GM23338 (cell line): ENCODE results near the gene DNAJB12.

Experiments used
- CREB1 ChIP-seq: fragments of 250-450 bp; sonication (Bioruptor Pico); IDR thresholded peaks from 2 replicates; pipeline ENCODE4 v1.5.0; 2020; ENCODE audit warnings: low read depth, mild to moderate bottlenecking, moderate library complexity
- ETS1 ChIP-seq: IDR thresholded peaks from 2 replicates; pipeline ENCODE4 v1.6.1; 2016; ENCODE audit warnings: antibody characterized with exemption
- EZH2 ChIP-seq: fragments of 200-600 bp; sonication (generic); IDR thresholded peaks from one replicate; pipeline ENCODE4 v1.8.0; 2017; ENCODE audit warnings: antibody characterized with exemption, mild to moderate bottlenecking, low read depth; ENCODE audit not compliant: unreplicated experiment
- EZH2phosphoT487 ChIP-seq: fragments of 200-600 bp; sonication (generic); IDR thresholded peaks from one replicate; pipeline ENCODE4 v1.8.1; 2018; ENCODE audit warnings: antibody characterized with exemption; ENCODE audit not compliant: unreplicated experiment
- JUNB ChIP-seq: IDR thresholded peaks from one replicate; pipeline ENCODE4 v1.6.1; 2016; ENCODE audit warnings: antibody characterized with exemption; ENCODE audit not compliant: unreplicated experiment
- NANOG ChIP-seq: IDR thresholded peaks from 2 replicates; pipeline ENCODE4 v1.6.1; 2016; ENCODE audit warnings: antibody characterized with exemption, borderline replicate concordance
- POLR2AphosphoS5 ChIP-seq: IDR thresholded peaks from 2 replicates; pipeline ENCODE4 v1.6.1; 2016; ENCODE audit warnings: antibody characterized with exemption, low read depth
- REST ChIP-seq: IDR thresholded peaks from one replicate; pipeline ENCODE4 v1.6.1; 2018; ENCODE audit warnings: antibody characterized with exemption; ENCODE audit not compliant: unreplicated experiment
- STAT1 ChIP-seq: IDR thresholded peaks from one replicate; pipeline ENCODE4 v1.6.1; 2016; ENCODE audit warnings: antibody characterized with exemption; ENCODE audit not compliant: unreplicated experiment
- ZNF462 ChIP-seq: fragments of 250-450 bp; sonication (Bioruptor Pico); IDR thresholded peaks from 2 replicates; pipeline ENCODE4 v1.5.0; 2020; ENCODE audit warnings: mild to moderate bottlenecking, moderate library complexity
- TF ChIP-seq, protein P1 (sequence below), 2 experiments: fragments of 200-600 bp in 1 of 2; sonication (generic) in 1 of 2; conservative IDR thresholded peaks; 2 replicates each; pipeline versions ENCODE4 v1.5.1 to v1.6.1; 2016 to 2017; ENCODE audit warnings: antibody characterized with exemption in 2 of 2, low read depth in 2 of 2, mild to moderate bottlenecking in 2 of 2, moderate library complexity in 1 of 2

- no peak for TF ChIP-seq EZH2
- TF ChIP-seq, protein P1, sequence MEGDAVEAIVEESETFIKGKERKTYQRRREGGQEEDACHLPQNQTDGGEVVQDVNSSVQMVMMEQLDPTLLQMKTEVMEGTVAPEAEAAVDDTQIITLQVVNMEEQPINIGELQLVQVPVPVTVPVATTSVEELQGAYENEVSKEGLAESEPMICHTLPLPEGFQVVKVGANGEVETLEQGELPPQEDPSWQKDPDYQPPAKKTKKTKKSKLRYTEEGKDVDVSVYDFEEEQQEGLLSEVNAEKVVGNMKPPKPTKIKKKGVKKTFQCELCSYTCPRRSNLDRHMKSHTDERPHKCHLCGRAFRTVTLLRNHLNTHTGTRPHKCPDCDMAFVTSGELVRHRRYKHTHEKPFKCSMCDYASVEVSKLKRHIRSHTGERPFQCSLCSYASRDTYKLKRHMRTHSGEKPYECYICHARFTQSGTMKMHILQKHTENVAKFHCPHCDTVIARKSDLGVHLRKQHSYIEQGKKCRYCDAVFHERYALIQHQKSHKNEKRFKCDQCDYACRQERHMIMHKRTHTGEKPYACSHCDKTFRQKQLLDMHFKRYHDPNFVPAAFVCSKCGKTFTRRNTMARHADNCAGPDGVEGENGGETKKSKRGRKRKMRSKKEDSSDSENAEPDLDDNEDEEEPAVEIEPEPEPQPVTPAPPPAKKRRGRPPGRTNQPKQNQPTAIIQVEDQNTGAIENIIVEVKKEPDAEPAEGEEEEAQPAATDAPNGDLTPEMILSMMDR (conservative IDR thresholded peaks at IDR 0.05; ENCODE audit: low read depth in 2 of 2) = no peak
- no peak for TF ChIP-seq POLR2AphosphoS5
- no peak for TF ChIP-seq REST
- TF ChIP-seq EZH2phosphoT487 = no peak
- no peak for TF ChIP-seq STAT1
- TF ChIP-seq JUNB = no peak
- no peak for TF ChIP-seq ETS1
- TF ChIP-seq CREB1 = no peak
- no peak for TF ChIP-seq NANOG
- no peak for TF ChIP-seq ZNF462 (CRISPR knock-in tag)
These were observed 18.3 kb downstream of the DNAJB12 start for GRCh38 chr10:72336259-72337038.
